ENCODE results near the gene RNU5D-1.
"Not testable (repeated sequence)": the region's sequence is repeated elsewhere in the genome, so short reads cannot be mapped to it uniquely, and the experiment has no call there.

Gene RNU5D-1

DNA sequence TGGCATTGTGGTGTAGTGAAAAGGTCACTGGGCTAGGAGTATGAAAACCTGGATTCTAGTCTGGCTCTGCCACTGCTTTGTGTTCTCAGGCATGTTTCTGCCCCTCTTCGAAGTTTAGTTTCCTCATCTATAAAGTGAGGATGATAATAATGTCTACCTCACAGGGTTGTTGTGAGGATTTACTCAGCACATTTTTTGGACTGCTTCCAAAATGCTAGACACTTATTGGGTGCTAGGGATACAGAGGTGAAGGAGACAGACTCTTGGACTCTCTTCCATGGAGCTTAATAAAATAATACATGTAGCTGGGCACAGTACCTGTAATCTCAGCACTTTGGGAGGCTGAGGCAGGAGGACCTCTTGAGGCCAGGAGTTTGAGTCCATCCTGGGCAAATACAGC is 12.2 kb upstream of the RNU5D-1 start:
- no peak overlapping the region for H3K4me3 ChIP-seq (ENCODE audit: low read length)
- TF ChIP-seq, protein P1, sequence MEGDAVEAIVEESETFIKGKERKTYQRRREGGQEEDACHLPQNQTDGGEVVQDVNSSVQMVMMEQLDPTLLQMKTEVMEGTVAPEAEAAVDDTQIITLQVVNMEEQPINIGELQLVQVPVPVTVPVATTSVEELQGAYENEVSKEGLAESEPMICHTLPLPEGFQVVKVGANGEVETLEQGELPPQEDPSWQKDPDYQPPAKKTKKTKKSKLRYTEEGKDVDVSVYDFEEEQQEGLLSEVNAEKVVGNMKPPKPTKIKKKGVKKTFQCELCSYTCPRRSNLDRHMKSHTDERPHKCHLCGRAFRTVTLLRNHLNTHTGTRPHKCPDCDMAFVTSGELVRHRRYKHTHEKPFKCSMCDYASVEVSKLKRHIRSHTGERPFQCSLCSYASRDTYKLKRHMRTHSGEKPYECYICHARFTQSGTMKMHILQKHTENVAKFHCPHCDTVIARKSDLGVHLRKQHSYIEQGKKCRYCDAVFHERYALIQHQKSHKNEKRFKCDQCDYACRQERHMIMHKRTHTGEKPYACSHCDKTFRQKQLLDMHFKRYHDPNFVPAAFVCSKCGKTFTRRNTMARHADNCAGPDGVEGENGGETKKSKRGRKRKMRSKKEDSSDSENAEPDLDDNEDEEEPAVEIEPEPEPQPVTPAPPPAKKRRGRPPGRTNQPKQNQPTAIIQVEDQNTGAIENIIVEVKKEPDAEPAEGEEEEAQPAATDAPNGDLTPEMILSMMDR (IDR thresholded peaks at IDR 0.05; ENCODE audit: insufficient read depth, low read depth, low read length, missing control alignments), result no peak
- DNase-seq (ENCODE audit: low read depth), result no peak

DNA sequence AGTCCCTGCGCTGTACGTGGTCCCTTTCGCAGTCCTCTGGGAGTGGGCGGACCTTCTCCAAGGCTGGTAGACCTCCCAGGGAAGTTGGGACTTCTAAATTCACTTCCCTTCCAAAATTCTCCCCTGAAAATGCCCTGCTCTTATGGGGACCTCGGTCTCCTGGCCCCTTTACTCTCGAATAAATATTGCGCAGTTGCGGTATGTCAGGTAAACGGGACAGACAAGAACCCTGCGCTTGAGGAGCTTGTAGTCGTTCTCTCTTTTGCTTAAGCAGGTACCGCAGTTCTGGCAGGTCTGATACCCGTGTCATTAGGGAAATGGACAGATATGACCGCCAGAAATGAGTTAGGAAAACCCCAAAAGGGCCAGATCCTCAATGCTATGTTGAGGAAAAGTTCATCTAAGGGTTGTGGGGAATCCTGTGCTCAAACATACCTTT is 9.2 kb upstream of the RNU5D-1 start:
- DNase-seq (ENCODE audit: low read depth), result peak; percentile 5
- TF ChIP-seq, protein P1 (IDR thresholded peaks at IDR 0.05; ENCODE audit: insufficient read depth, low read depth, low read length, missing control alignments), result no peak
- H3K4me3 ChIP-seq (ENCODE audit: low read length), result peak overlapping the region; percentile 75

DNA sequence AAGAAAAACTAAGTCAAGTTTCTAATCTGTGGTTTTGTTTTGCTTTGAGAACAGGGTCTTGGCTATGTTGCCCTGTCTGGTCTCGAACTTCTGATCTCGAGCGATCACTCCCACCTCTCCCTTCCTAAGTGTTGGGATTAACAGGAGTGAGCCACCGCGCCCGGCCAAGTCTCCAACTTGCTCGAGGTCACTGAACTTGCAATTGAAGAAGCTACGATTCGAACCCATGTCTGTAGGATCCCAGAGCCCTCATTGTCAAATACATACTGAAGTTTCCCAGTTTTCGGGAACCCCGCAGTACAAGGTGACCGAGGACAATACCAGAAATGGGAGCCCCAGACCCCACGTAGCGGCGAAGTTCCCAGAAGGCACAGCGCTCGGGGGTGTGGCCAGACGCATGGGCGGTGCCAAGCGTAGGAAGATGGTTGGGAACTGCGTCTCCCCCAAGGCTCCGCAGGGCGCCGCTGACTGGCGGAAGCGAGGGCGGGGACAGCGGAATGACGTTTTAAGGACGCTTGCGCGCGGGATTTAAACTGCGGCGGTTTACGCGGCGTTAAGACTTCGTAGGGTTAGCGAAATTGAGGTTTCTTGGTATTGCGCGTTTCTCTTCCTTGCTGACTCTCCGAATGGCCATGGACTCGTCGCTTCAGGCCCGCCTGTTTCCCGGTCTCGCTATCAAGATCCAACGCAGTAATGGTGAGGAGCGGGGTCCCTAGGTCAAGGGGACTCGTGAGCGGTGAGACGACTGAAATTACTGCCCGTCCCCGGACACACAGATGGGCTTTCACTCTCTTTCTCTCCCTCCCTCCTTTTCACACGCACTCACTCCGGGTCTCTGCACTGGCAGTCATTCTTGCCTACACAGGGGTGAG is 8.6 kb upstream of the RNU5D-1 start, which contains the start of gene KIF2C:
Gene KIF2C (plus strand): TSS at position 531 of the 872 bp plus-strand sequence. CDS start 96 bp downstream, at position 627.
- H3K4me3 ChIP-seq (ENCODE audit: low read length), result peak within 1 kb of the TSS; percentile 75
- TF ChIP-seq, protein P1 (IDR thresholded peaks at IDR 0.05; ENCODE audit: insufficient read depth, low read depth, low read length, missing control alignments), result no peak
- DNase-seq (ENCODE audit: low read depth), result peak; percentile 98

DNA sequence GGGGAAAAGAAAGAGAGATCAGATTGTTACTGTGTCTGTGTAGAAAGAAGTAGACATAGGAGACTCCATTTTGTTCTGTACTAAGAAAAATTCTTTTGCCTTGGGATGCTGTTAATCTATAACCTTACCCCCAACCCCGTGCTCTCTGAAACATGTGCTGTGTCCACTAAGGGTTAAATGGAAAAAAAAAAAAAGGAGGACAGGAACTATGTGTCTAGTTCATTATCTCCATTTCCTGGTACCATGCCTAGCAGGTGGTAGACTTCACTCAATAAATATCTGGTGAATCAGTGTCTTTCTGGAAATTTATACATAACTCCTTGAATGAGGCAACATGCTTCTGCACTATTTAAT is 8.0 kb upstream of the RNU5D-1 start:
- not testable (repeated sequence) for DNase-seq (ENCODE audit: low read depth)
- peak overlapping the region; percentile 75 for H3K4me3 ChIP-seq (ENCODE audit: low read length)

DNA sequence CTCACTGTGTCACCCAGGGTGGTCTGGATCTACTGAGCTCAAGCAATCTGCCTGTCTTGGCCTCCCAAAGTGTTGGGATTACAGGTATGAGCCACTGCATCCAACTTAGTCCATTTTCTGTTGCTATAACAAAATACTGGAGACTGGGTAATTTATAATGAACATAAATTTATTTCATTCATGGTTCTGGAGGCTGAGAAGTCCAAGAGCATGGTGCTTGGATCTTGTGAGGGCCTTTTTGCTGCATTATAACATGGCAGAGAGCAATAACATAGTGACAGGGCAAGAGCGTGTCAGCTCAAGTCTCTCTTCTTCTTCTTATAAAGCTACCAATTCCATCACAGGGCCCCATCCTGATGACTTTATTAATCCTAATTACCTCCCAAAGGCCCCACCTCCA is 5.0 kb upstream of the RNU5D-1 start:
- TF ChIP-seq, protein P1 (IDR thresholded peaks at IDR 0.05; ENCODE audit: insufficient read depth, low read depth, low read length, missing control alignments), result no peak
- H3K4me3 ChIP-seq (ENCODE audit: low read length), result no peak overlapping the region
- no peak for DNase-seq (ENCODE audit: low read depth)

DNA sequence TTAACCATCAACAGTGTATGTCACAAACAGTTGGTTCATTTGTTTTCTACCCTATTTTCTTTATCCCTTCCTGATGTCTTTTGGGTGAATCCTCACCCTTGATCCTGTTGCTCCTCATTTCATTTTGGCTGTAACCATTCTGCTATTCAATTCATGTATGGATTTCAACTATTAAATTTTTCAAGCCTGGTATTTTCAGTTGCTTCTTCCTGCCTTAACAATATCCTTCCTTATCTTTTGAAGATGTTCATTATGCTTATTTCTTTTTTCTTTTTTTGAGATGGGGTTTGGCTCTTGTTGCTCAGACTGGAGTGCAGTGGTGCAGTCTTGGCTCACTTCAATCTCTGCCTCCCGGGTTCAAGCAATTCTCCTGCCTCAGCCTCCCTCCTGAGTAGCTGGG is 2.8 kb upstream of the RNU5D-1 start:
- no peak for DNase-seq (ENCODE audit: low read depth)
- TF ChIP-seq, protein P1 (IDR thresholded peaks at IDR 0.05; ENCODE audit: insufficient read depth, low read depth, low read length, missing control alignments), result no peak
- H3K4me3 ChIP-seq (ENCODE audit: low read length), result no peak overlapping the region

DNA sequence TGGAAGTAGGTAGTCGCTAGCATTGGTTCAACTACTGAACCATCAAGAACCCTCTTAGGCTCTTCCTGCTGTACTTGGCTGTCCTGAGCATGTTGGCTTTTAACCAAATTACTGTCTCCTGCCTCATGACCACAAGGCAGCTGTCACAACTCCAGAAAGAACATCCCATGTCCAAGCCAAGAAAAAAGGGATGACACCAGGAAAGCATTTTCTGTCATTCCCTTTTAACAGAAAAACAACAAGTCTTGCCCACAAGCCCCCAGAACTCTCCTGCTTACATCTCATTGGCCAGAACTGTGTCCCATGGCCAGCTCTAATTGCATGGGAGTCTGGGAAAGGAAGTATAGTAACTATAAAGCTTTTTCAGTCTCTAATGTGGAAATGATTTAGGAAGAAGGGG is 2.4 kb upstream of the RNU5D-1 start:
- TF ChIP-seq, protein P1 (IDR thresholded peaks at IDR 0.05; ENCODE audit: insufficient read depth, low read depth, low read length, missing control alignments), result no peak
- H3K4me3 ChIP-seq (ENCODE audit: low read length), result no peak overlapping the region
- peak; percentile 28 for DNase-seq (ENCODE audit: low read depth)

Measured in epithelial cell of esophagus (primary cell).